HG03097 (cell line): ENCODE measurements around the gene WDR86.

Experiments
- ATAC-seq: cut with Tn5 transposase; IDR thresholded peaks from one replicate; pipeline ENCODE4 v1.9.1; 2021; ENCODE audit not compliant: unreplicated experiment, low FRiP score

Gene WDR86

DNA sequence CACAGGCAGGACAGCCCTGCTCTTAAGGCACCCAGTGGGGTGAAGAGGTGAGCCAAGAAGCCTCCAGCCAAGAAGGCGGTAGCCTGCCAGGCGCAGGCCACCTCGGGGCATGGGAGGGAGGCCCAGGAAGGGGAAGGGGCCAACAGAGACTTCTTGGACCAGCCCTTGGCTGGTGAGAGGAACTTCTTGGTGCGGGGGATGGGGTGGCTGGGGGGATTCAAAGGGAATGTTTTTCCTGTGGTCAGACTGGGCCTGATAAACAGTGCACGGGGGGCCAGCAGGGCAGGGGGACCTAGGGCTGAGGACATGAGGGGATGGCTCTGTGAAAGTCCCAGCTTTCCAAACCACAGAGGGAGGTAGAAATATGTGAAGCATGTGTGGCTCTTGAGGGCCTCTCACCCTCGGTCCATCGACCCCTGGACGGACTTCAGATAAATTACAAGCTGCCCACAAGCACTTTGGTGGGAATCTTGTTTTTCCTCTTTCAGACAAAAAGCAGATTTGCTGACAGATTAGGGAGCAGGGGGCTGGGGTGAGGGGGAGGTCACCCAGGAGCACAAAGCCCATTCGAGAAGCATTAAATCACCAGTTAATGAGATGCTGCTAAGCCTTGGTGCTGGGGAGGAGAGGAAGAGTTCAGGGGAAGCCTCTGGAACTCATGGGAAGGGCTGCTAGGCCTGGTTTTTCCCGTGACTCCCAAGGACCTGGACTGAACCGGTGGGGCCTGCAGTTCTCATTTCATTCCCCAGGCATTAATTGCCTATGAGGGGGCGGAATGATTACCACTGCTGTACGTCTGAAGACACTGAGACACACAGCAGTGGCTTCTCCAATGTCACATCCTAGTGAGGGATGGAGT is 18.8 kb upstream of the WDR86 start:
- no peak for ATAC-seq

GRCh38 chr7:151427705-151428377 is 18.0 kb upstream of the WDR86 start:
- no peak for ATAC-seq

DNA sequence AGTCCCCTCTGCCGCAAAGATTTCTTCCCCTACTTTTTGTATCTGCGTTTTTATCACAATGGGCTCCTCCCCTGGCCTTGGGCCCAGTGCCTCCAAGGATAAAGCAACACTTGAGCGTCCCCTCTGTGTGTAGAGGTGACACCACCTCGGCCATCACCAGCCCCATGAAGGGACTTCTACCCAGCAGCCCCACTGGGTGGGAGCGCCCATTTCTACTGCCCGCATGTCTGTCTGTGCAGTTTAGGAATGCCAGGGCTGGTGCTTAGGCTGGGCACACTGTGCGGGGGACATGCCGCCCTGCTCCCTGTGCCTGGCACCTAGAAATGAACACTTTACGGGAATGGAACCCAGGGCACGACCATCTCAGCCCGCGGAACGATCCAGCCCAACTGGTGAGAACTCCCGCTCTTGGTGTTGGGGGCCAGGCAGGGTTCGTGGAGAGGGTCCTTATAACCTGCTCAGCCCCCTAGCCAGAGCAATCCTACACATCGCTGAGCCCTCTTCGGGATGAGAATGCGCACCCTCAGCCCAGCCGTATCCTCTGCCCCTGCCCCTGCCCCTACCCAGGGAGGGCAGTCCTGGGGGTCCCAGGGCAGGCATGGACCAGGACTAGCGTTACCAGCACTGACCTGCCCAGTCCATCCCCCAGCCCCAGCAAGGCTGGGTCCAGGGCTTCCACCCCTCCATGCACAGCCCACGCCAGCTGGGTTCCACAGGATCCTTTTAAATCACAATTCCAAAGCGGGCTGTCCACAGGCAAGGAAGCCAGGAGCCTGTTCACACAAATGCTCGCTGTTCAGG is 17.3 kb upstream of the WDR86 start:
- ATAC-seq: no peak

DNA sequence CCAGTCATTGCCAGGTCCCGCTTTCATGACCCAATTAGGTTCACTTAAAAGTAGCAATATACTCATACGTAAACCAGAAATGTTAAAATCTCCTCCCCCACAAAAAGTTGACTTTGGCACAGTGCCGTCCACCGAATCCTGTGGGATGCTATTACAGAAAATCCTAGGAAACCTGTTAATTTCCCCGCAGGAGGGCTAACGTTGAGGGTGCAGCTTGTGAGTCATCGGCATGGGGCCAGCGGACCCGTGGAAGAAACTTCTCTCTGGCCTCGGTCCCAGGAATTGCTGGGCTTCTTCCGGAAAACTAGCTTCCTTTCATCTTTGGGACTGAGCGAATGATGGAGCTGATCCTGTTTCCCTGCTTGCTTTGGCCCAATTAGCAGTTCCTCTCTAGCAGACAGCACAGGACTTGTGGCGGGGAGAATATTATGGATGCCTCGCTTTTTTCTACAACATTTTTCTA is 16.6 kb upstream of the WDR86 start:
- ATAC-seq: no peak

DNA sequence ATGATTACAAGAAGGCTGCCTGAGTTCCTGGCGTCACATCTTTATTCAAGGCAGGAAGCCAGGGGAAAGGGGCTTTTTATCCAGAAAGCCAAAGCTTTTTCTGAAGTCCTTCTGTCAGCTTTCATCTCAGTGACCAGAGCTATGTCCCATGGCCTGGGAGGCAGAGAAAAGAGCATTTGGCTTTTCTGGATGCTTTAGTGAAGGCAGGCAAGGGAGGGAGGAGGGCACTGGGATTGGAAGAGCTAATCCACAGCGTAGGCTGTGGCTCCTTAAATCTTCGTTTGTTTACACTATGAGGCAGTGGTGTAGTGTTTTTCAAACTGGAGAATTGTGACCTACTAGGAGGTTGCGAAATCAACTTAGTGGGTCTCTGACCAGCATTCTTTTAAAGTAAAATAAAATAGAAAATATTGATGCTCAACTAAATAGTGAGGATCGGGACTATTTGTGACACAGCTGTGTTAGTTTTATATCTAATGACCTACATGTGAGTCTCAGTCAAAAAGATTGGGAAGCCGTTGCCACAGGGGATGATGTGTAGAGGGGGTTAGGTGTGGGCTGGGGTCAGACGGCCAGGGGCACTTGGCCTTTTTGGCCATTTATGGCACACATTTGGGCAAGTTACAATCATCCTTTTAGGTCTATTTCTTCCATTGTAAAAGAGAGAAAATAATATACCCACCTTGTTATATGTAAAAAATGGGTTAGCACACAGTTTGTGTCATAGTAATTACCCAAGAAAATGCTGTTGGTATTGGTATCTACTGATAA is 16.0 kb upstream of the WDR86 start:
- ATAC-seq: no peak

GRCh38 chr7:151424799-151425198 is 15.0 kb upstream of the WDR86 start:
- ATAC-seq: no peak

GRCh38 chr7:151423936-151424335 is 14.1 kb upstream of the WDR86 start:
- ATAC-seq: no peak

- no peak for ATAC-seq
Observed at GRCh38 chr7:151423226-151423625, 13.4 kb upstream of the WDR86 start.

- no peak for ATAC-seq
Observed at GRCh38 chr7:151422212-151422611, 12.4 kb upstream of the WDR86 start.

- no peak for ATAC-seq
Observed at GRCh38 chr7:151420144-151420543, 10.3 kb upstream of the WDR86 start.

- no peak for ATAC-seq
Observed at GRCh38 chr7:151416941-151417315, 7.1 kb upstream of the WDR86 start.

- no peak for ATAC-seq
Observed at GRCh38 chr7:151416112-151416940, 6.5 kb upstream of the WDR86 start.

GRCh38 chr7:151415375-151416105 is 5.7 kb upstream of the WDR86 start:
- no peak for ATAC-seq

DNA sequence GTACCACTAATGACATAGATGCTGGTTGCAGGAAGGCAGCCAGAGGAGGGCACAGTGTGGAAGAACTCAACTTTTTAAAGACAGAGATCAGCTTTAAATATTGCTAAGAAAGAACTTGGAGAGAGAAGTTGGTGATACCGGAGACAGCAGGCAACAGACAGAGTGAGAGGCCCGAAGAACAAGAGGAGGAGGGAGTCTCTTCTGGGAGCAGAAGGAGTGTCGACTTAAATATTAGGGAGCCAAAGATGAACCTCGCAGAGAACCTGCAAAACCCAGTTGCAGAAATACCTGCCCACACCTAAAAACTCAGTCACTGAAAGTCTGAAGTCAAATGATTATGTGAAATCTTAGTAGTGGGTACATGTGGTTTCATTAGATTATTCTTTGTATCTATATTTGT is 3.4 kb upstream of the WDR86 start:
- ATAC-seq: no peak

- no peak for ATAC-seq
Observed at GRCh38 chr7:151412318-151412717, 2.5 kb upstream of the WDR86 start.

DNA sequence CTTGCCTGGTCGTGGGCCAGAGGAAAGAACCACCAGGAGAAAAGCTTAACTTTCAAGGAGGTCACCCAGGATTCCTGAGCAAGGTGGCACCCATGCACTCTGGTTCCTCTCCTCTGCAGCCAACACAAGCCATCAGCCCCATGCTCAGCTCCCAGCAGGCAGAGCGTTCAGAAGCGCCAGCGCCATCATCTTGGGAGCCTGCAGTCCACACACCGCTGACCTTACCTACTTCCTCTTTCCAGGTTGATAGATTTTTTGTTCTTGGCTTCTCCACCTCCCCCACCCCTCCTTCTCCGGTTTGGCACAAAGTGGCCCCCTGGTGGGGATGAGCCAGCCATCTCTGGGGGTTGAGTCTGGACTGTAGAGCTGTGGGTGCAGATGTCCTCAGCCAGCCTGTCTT is 1.7 kb upstream of the WDR86 start:
- ATAC-seq: no peak

DNA sequence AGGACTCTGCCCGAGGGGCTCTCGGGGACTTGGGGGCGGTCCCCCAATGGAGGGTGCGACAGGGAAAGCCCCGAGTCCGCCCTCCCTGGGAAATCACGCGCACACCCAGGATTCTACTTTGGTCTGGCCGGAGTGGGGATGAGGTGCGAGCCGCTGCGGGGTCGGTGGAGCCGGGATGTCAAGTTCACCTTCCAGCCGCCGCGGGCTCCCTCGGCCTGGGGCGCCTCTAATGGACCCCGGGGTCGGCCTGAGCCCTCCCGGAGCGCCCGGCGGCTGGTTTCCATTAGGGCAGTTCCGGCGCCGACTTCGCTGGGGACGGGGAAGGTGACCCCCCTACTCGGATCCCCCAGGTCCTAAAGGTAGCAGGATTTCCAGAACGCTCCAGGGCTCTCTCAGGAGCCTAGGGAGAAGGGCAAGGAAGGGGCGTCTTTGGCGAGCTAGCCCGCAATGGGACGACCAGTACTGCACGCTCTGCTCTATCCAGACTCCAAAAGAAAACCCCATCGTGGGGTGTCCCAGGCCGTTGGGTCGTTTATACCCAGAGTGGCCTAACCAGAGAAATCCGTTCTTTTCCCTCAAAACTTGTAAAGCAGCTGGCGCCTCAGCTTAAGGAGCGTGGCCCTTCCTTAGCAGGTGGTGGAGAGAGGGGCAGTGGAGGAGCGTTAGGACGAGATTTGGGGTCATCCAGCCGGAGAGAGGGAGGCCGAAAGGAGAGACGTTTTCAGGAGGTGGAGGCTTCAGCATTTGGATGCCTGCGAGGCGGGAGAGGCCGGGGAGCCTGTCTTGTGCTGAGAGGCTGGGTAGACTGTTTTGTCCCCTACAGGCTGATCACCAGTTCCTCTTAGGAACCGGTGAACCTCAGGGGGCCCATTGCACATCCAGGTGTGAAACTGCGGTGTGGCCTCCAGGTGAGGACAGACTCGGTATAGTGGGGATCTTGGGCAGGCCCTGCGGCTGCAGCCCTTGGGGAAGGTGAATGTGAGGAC is 860 bp upstream of the WDR86 start:
- no peak for ATAC-seq
